22Rv1 (cell line): Measurements from ENCODE around the gene CACNA2D4.

ENCODE experiments used
- ZFX ChIP-seq: fragments of 450-650 bp; IDR thresholded peaks from 2 replicates; pipeline ENCODE4 v1.6.1; 2017; ENCODE audit warnings: antibody characterized with exemption, borderline replicate concordance
- TF ChIP-seq, protein P1 (sequence below): fragments of 450-650 bp; IDR thresholded peaks from 2 replicates; pipeline ENCODE4 v1.5.1; 2017; ENCODE audit warnings: mild to moderate bottlenecking

DNA sequence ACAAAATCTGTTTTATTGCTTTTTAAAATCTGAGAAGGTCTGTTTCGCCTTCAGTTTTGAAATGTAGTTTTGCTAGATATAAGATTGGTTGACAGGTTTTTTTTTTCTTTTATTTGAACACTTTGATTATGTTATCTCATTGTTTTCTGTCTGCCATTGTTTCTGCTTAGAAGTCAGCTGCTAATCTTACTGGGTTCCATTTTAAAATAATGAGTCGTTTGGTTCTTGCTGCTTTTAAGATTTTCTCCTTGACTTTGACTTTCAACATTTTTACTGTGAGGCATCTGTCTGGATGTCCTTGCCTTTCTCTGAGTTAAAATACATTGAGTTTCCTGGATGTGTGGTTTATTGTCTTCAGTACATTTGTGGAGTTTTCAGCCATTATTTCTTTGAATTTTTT lies 170.8 kb downstream of the CACNA2D4 start:
- TF ChIP-seq, protein P1, sequence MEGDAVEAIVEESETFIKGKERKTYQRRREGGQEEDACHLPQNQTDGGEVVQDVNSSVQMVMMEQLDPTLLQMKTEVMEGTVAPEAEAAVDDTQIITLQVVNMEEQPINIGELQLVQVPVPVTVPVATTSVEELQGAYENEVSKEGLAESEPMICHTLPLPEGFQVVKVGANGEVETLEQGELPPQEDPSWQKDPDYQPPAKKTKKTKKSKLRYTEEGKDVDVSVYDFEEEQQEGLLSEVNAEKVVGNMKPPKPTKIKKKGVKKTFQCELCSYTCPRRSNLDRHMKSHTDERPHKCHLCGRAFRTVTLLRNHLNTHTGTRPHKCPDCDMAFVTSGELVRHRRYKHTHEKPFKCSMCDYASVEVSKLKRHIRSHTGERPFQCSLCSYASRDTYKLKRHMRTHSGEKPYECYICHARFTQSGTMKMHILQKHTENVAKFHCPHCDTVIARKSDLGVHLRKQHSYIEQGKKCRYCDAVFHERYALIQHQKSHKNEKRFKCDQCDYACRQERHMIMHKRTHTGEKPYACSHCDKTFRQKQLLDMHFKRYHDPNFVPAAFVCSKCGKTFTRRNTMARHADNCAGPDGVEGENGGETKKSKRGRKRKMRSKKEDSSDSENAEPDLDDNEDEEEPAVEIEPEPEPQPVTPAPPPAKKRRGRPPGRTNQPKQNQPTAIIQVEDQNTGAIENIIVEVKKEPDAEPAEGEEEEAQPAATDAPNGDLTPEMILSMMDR = no peak
- TF ChIP-seq ZFX = no peak
